ENCODE results near the gene POLRMT. TPM values are rescaled to one million over a fixed set of nuclear protein-coding genes. Genes with fewer than 3 reads are reported as not detected.
A peak's percentile ranks its signal among the peaks of the same experiment; 100 is the strongest.
"Not testable (repeated sequence)": the region's sequence is repeated elsewhere in the genome, so short reads cannot be mapped to it uniquely, and the experiment has no call there.

POLRMT gene
- total and polyA plus RNA-seq, 11 donors = 32.0 to 78.0 (median 41.5) TPM

GRCh38 chr19:628168-628567 lies 5.2 kb downstream of the POLRMT start:
- 86 to 90% (median 88%) methylated on average over 19 of the region's 19 CpGs for WGBS, 4 donors
- Histone ChIP-seq H3K4me1 (peaks cover 0 to 19% (median 10%) of the 10 kb centered on the region in 12 donors), H3K4me3 (no peak overlapping the region), H3K27me3 (no peaks in the 10 kb centered on the region), H3K9me3 (no peaks in the 10 kb centered on the region), H3K36me3 (peaks cover 0 to 56% (median 44%) of the 10 kb centered on the region in 9 donors), H3K27ac (no peak overlapping the region)
- DNase-seq (no peak), ATAC-seq (no peak)
- TF ChIP-seq, protein P1, sequence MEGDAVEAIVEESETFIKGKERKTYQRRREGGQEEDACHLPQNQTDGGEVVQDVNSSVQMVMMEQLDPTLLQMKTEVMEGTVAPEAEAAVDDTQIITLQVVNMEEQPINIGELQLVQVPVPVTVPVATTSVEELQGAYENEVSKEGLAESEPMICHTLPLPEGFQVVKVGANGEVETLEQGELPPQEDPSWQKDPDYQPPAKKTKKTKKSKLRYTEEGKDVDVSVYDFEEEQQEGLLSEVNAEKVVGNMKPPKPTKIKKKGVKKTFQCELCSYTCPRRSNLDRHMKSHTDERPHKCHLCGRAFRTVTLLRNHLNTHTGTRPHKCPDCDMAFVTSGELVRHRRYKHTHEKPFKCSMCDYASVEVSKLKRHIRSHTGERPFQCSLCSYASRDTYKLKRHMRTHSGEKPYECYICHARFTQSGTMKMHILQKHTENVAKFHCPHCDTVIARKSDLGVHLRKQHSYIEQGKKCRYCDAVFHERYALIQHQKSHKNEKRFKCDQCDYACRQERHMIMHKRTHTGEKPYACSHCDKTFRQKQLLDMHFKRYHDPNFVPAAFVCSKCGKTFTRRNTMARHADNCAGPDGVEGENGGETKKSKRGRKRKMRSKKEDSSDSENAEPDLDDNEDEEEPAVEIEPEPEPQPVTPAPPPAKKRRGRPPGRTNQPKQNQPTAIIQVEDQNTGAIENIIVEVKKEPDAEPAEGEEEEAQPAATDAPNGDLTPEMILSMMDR (IDR thresholded peaks at IDR 0.05) = peak in 6 of 12 donors; percentile 8 to 31 (median 16)
- TF ChIP-seq POLR2A (IDR thresholded peaks at IDR 0.05) = no peak
- intact Hi-C loops (cut with DNase I) = no loop called here

DNA sequence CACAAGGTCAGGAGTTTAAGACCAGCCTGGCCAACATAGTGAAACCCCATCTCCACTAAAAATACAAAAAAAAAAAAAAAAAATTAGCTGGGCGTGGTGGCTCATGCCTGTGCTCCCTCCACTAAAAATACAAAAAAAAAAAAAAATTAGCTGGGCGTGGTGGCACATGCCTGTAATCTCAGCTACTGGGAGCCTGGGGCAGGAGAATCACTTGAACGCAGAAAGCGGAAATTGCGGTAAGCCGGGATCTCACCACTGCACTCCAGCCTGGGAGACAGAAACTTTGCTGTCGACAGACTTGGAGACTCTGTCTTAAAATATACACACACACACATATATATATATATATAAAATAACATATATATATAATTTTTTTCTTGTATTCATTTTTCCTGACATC lies 6.8 kb downstream of the POLRMT start:
- DNase-seq; ATAC-seq; H3K4me1 ChIP-seq; H3K4me3 ChIP-seq; H3K27ac ChIP-seq; intact Hi-C loops (cut with DNase I); H3K9me3 ChIP-seq; H3K27me3 ChIP-seq: not testable (repeated sequence)
- 91 to 97% (median 94%) methylated on average over 7 of the region's 7 CpGs for WGBS, 4 donors
- peaks cover 0 to 72% (median 60%) of the 10 kb centered on the region in 9 donors for H3K36me3 ChIP-seq

DNA sequence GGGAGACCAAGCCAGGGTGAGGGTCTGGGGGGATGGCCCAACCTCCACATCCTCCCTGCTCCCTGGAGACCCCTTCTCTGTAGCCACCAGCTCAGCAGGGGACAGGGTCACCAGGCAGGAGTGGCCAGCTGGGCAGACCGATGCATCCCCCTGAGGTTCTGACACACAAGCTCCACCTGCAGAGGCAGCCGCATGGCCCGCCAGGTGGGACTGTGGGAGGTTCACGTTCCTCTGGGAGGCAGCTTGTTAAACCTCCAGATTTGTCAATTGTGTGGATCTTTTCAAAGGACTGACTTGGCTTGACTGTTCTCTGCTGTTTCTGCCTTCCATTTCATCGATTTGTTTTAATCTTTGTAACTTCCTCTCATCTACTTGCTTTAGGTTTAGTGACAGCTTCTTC lies 8.1 kb downstream of the POLRMT start:
- Histone ChIP-seq H3K4me1 (peaks cover 0 to 6% (median 0%) of the 10 kb centered on the region in 12 donors), H3K27me3 (no peaks in the 10 kb centered on the region), H3K36me3 (peaks cover 0 to 78% (median 67%) of the 10 kb centered on the region in 9 donors), H3K27ac (no peak overlapping the region), H3K4me3 (no peak overlapping the region), H3K9me3 (no peaks in the 10 kb centered on the region)
- no peak for ATAC-seq
- DNase-seq = no peak
- TF ChIP-seq, protein P1 (IDR thresholded peaks at IDR 0.05) = no peak
- TF ChIP-seq POLR2A (IDR thresholded peaks at IDR 0.05) = no peak
- intact Hi-C loops (cut with DNase I) = no loop called here
- 89 to 97% (median 92%) methylated on average over 5 of the region's 5 CpGs for WGBS, 4 donors

- H3K27ac ChIP-seq = no peak overlapping the region
- no peaks in the 10 kb centered on the region for H3K27me3 ChIP-seq
- H3K4me1 ChIP-seq = peaks cover 0 to 4% (median 0%) of the 10 kb centered on the region in 12 donors
- 91 to 98% (median 94%) methylated on average over 16 to 24 of the region's 24 CpGs for WGBS, 4 donors
- no peaks in the 10 kb centered on the region for H3K9me3 ChIP-seq
- no peak for ATAC-seq
- no peak overlapping the region for H3K4me3 ChIP-seq
- TF ChIP-seq, protein P1 (IDR thresholded peaks at IDR 0.05) = no peak
- TF ChIP-seq POLR2A (IDR thresholded peaks at IDR 0.05) = no peak
- peaks cover 0 to 84% (median 73%) of the 10 kb centered on the region in 9 donors for H3K36me3 ChIP-seq
- intact Hi-C loops (cut with DNase I) = no loop called here
- no peak for DNase-seq
Observed at GRCh38 chr19:624433-625109, 8.8 kb downstream of the POLRMT start.

All from heart left ventricle (tissue), 16 donors.